Activated naive CD4-positive, alpha-beta T cell treated with anti-CD3 and anti-CD28 coated beads for 36 hours (primary cell): Measurements from ENCODE around the gene PCP2. TPM values are rescaled to one million over a fixed set of nuclear protein-coding genes. Genes with fewer than 3 reads are reported as not detected.

Experiments
- CTCF ChIA-PET: fragments of 350-600 bp; sonication (Branson Sonifier 250); formaldehyde crosslinking; loops from one replicate; lab custom pipeline; 2021; ENCODE audit warnings: antibody characterized with exemption; lab: Charles Lee
- DNase-seq: peaks from one replicate; pipeline ENCODE4 v3.0.0-alpha.2; 2020
- H3K27ac Mint-ChIP-seq: one replicate; pipeline ENCODE4 v1.8.0; 2021; ENCODE audit warnings: mild to moderate bottlenecking, mixed read lengths
- H3K27me3 Mint-ChIP-seq: one replicate; pipeline ENCODE4 v1.8.0; 2021; ENCODE audit warnings: low read depth, mixed read lengths
- H3K36me3 Mint-ChIP-seq: one replicate; pipeline ENCODE4 v1.8.0; 2021; ENCODE audit warnings: low read depth, mixed read lengths
- H3K4me1 Mint-ChIP-seq: one replicate; pipeline ENCODE4 v1.8.0; 2021; ENCODE audit warnings: low read depth, mixed read lengths
- H3K4me3 Mint-ChIP-seq: one replicate; pipeline ENCODE4 v1.8.0; 2021; ENCODE audit warnings: mild to moderate bottlenecking, moderate library complexity, mixed read lengths
- H3K9me3 Mint-ChIP-seq: one replicate; pipeline ENCODE4 v1.8.0; 2021; ENCODE audit warnings: mixed read lengths
- intact Hi-C: fragments of 100-400 bp; cut with micrococcal nuclease; formaldehyde crosslinking; loops from one replicate; pipeline ENCODE4 v1.15.1; 2023
- total RNA-seq, 2 experiments: library from RNA; stranded (reverse); gene quantifications; one replicate each; pipeline ENCODE4 v1.2.3, GENCODE V29; 2021

The PCP2 gene
- total RNA-seq, 2 experiments from 2014 or later, result 0.64 TPM; not detected in 1

DNA sequence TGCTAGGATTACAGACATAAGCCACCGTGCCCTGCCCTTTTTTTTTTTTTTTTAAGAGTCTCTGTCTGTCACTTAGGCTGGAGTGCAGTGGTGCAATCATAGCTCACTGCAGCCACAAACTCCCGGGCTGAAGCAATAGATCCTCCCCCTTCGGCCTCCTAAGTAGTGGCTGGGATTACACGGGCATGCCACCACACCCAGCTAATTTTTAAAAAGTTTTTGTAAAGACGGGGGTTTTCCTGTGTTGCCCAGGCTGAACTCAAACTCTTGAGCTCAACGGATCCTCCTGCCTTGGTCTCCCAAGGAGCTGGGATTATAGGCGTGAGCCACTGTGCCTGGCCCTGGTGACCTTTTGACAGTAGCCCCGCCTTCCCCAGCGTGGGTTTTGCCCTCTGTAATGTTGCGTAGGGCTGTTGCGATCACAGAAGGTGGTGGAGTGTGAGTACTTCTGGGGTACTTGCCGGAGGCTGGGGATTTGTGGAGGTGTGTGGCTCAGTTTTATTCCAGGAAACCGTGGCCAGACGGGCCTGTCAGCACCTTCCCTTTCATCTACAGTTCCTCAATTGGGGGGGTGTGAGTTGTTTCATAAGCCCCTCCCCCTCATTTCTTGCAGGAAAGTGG, 23.7 kb upstream of the PCP2 start:
- DNase-seq, result peak; percentile 59
- CTCF ChIA-PET, result interaction anchor here (0.6 to 2.4 kb wide), 3 partner anchors 23 to 516 kb away, joined by 3 to 12 read pairs (median 7); partner anchors contain the start of gene TRAPPC5
- intact Hi-C loops, result no loop called here
- Mint-ChIP-seq H3K27me3 (no peaks in the 10 kb centered on the region), H3K9me3 (no peaks in the 10 kb centered on the region), H3K36me3 (no peaks in the 10 kb centered on the region), H3K27ac (peak overlapping the region; percentile 24), H3K4me1 (peaks cover 29% of the 10 kb centered on the region), H3K4me3 (no peak overlapping the region)

DNA sequence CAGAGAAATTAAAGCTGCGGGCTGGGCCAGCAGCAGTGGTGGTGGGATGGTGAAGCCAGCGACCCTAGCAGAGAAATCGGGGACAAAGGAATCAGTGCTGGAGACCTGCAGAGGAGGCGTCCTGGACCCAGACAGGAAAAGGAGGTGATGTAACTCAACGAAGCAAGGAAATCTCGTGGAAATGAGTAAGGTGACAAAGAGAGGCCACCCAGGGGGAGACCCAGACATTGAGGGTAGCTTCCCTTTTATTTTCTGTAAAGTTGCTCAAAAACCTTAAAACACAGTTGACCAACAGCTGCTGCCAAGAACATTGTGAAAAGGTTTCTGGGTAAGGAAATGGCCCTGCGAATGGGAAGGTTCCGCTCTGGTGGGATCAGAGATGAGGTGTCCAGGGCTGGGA, 22.1 kb upstream of the PCP2 start:
- DNase-seq, result no peak
- CTCF ChIA-PET, result interaction anchor here (1.7 to 6.3 kb wide), 3 partner anchors 25 to 144 kb away, joined by 4 to 46 read pairs (median 9); partner anchors contain the start of gene TRAPPC5
- Mint-ChIP-seq H3K4me3 (no peak overlapping the region), H3K9me3 (no peaks in the 10 kb centered on the region), H3K27ac (no peak overlapping the region), H3K36me3 (no peaks in the 10 kb centered on the region), H3K4me1 (peaks cover 31% of the 10 kb centered on the region), H3K27me3 (no peaks in the 10 kb centered on the region)
- intact Hi-C loops, result no loop called here

DNA sequence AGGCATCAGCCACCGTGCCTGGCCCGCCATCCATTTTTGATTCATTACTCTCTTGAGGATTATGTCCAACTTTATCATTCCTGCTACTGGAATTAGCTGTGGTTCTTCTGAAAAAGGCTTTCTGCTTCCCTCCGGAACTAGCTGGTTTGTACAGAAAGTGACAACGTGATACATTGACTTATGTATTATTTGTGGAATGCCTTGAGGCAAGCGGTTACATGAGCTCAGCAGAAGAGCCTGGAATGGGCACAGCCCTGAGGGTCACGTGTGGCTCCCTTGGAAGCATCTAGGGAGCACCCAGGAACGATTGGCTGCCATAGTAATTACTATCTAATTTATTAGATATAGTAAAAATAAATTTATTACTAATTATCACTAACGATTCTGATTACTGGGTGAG, 20.9 kb upstream of the PCP2 start:
- intact Hi-C loops, result no loop called here
- Mint-ChIP-seq H3K36me3 (no peaks in the 10 kb centered on the region), H3K9me3 (no peaks in the 10 kb centered on the region), H3K4me1 (peaks cover 31% of the 10 kb centered on the region), H3K27ac (no peak overlapping the region), H3K4me3 (no peak overlapping the region), H3K27me3 (no peaks in the 10 kb centered on the region)
- CTCF ChIA-PET, result interaction anchor here (0.9 to 6.3 kb wide), 3 partner anchors 27 to 145 kb away, joined by 3 to 46 read pairs (median 9); partner anchors contain the start of gene TRAPPC5
- no peak for DNase-seq

DNA sequence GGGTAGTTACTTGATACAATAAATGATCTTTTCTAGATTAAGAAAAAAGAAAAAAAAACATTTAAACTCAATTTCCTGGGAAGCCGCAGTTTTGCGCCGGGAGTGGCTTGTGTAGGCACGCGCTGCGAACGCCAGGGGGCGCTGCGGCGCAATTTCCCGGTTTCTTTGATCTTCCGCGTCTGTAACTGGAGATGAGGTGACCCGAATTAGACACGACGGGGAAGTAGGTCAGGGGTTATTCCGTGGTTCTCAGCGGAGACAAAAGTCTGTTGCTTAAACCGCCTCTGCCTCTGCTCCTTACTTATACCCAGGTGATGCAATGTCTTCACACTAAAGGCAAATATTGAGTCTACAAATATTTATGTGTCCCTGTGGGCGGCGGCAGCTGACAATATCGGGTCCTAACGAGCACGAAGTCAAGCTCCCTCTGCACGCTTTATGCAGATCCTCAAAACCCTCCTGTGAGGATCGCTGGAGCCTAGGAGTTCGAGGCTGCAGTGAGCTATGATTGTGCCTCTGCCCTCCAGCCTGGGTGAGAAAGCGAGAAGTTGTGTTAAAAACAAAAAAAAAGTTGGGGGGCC, 18.6 kb upstream of the PCP2 start:
- Mint-ChIP-seq H3K4me3 (peak overlapping the region; percentile 65), H3K27ac (no peak overlapping the region), H3K9me3 (no peaks in the 10 kb centered on the region), H3K27me3 (no peaks in the 10 kb centered on the region), H3K4me1 (peaks cover 14% of the 10 kb centered on the region), H3K36me3 (no peaks in the 10 kb centered on the region)
- DNase-seq, result peak; percentile 92
- intact Hi-C loops, result loop anchor here (1.0 kb wide), 2 partner anchors 28 to 147 kb away; partner anchors contain the start of gene TRAPPC5
- CTCF ChIA-PET, result interaction anchor here (0.7 to 6.3 kb wide), 15 partner anchors 8 to 152 kb away, joined by 3 to 46 read pairs (median 4); partner anchors contain the start of genes PET100, RETN, TRAPPC5 and XAB2

DNA sequence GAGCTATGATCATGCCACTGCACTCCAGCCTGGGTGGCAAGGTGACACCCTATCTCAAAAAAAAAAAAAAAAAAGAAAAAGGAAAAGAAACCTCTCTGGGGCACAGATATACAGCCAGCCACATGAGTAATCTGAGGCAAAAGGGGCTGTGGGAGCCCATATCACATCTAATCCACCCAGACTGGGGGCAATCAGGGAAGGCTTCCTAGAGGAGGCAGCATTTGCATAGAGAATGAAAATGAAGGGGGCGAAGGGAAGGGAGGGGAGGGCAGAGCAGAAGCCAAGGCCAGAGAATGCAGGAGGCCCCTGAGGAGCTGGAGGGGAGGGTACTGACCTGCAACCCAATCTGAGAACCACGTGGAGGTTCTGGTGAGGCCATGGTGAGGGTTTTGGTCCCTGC, 16.6 kb upstream of the PCP2 start:
- H3K27me3 Mint-ChIP-seq, result no peaks in the 10 kb centered on the region
- intact Hi-C loops, result no loop called here
- no peak overlapping the region for H3K27ac Mint-ChIP-seq
- H3K9me3 Mint-ChIP-seq, result no peaks in the 10 kb centered on the region
- CTCF ChIA-PET, result interaction anchor here (0.6 to 6.3 kb wide), 4 partner anchors 12 to 168 kb away, joined by 3 to 46 read pairs (median 3); partner anchors contain the start of gene TRAPPC5
- peaks cover 8% of the 10 kb centered on the region for H3K4me1 Mint-ChIP-seq
- no peak overlapping the region for H3K4me3 Mint-ChIP-seq
- no peaks in the 10 kb centered on the region for H3K36me3 Mint-ChIP-seq
- DNase-seq, result no peak

DNA sequence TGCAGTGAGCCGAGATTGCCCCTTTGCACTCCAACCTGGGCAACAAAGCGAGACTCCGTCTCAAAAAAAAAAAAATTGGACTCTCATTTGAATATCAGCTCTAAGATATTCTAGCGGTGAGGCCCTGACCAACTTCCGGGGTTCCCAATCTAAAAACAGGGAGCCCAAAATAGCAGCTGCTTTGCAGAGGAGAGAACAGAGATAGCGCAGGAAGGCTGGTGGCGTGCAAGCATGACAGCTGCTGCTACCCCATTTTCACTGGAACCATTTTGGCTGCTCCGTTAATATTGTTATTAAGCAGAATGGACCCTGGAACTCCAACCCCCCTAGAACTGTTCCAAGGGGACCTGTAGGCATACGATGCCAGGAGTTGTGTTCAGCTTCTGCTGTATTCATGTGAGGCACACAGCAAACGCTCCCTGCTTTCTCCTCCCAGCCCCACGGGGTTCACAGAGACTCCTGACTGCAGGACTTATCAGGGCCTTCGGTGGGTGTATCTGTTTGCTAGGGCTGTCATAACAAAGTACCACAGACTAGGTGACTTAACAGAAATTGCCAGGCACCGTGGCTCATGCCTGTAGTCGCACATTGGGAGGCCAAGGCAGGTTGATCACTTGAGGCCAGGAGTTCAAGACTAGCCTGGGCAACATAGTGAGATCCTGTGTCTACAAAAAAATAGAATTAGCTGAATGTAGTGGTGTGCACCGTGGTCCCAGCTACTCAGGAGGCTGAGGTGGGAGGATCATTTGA, 14.9 kb upstream of the PCP2 start:
- no peaks in the 10 kb centered on the region for H3K27me3 Mint-ChIP-seq
- no peaks in the 10 kb centered on the region for H3K9me3 Mint-ChIP-seq
- no peak overlapping the region for H3K4me3 Mint-ChIP-seq
- H3K4me1 Mint-ChIP-seq, result peaks cover 8% of the 10 kb centered on the region
- no peak overlapping the region for H3K27ac Mint-ChIP-seq
- intact Hi-C loops, result no loop called here
- CTCF ChIA-PET, result interaction anchor here (0.7 to 1.6 kb wide), 4 partner anchors 11 to 398 kb away, joined by 3 to 5 read pairs (median 3); partner anchors contain the start of gene TRAPPC5
- no peaks in the 10 kb centered on the region for H3K36me3 Mint-ChIP-seq
- no peak for DNase-seq

DNA sequence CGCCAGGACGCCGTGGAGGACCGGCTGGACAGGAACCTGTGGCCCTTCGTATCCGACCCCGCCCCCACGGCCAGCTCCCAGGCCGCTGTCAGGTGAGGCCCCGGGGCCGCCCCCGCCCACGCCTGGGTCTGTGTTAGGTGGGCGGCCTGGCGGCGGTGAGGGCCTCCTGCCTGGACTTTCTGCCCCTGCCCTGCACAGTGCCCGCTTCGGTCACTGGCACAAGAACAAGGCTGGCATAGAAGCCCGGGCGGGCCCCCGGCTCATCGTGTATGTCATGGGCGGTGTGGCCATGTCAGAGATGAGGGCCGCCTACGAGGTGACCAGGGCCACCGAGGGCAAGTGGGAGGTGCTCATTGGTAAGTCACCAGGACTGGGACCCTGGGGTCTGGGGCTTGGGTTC, 13.6 kb upstream of the PCP2 start:
- intact Hi-C loops, result no loop called here
- DNase-seq, result no peak
- CTCF ChIA-PET, result no interaction called here
- H3K4me1 Mint-ChIP-seq, result peaks cover 1% of the 10 kb centered on the region
- no peaks in the 10 kb centered on the region for H3K27me3 Mint-ChIP-seq
- no peak overlapping the region for H3K4me3 Mint-ChIP-seq
- H3K27ac Mint-ChIP-seq, result no peak overlapping the region
- no peaks in the 10 kb centered on the region for H3K9me3 Mint-ChIP-seq
- H3K36me3 Mint-ChIP-seq, result no peaks in the 10 kb centered on the region

DNA sequence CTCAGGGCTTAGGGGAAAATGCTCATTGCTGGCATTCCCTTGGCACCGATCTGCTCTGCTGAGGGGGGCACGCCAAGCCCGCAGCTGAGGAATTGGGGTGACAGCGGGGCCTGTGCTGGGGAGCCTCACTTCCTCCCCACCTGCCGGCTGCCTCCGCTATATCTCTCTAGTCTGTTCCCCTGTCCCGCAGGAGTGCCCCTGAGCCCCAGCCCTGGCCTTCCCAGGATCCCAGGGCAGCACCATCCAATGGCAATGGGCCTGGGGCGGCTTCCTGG, 12.8 kb upstream of the PCP2 start:
- intact Hi-C loops, result no loop called here
- Mint-ChIP-seq H3K27ac (no peak overlapping the region), H3K9me3 (no peaks in the 10 kb centered on the region), H3K36me3 (no peaks in the 10 kb centered on the region), H3K4me1 (no peaks in the 10 kb centered on the region), H3K27me3 (no peaks in the 10 kb centered on the region), H3K4me3 (no peak overlapping the region)
- CTCF ChIA-PET, result no interaction called here
- no peak for DNase-seq

DNA sequence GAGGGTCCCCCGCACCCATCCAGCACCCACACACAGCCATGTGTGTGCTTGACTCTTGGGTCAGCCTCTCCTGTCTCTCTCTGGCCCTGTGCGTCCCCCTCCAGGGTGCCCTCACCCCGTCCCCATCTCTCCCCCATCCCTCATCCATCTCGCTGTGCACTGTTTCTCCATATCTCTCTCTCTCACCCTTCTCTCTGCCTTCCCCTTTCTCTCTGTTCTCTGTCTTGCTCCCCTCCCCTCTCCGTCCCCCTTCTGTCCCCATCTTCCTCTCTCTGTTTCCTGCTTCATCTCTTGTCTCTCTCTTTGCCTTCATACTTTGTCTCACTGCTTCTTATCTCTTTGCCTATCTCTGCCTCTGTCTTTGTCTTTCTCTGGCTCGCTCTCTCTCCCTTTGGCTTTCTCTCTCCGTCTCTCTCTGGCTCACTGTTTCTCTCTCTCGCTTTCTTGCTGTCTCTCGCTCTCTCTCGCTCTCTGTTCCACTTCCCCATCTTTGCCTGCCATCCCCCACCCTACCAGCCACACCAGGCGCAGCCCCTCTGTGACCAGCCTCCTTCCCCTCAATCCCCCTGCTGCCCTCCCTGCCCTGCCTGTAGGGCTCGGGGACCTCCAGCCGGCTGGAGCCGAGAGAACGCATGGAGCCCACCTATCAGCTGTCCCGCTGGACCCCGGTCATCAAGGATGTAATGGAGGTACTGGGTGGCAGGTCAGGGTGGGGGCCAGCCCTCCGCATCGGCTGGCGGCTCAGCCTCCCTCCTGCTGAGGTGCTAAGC, 12.3 kb upstream of the PCP2 start:
- no peak for DNase-seq
- Mint-ChIP-seq H3K4me1 (no peaks in the 10 kb centered on the region), H3K27me3 (no peaks in the 10 kb centered on the region), H3K9me3 (no peaks in the 10 kb centered on the region), H3K36me3 (no peaks in the 10 kb centered on the region), H3K4me3 (no peak overlapping the region), H3K27ac (no peak overlapping the region)
- CTCF ChIA-PET, result no interaction called here
- intact Hi-C loops, result no loop called here

DNA sequence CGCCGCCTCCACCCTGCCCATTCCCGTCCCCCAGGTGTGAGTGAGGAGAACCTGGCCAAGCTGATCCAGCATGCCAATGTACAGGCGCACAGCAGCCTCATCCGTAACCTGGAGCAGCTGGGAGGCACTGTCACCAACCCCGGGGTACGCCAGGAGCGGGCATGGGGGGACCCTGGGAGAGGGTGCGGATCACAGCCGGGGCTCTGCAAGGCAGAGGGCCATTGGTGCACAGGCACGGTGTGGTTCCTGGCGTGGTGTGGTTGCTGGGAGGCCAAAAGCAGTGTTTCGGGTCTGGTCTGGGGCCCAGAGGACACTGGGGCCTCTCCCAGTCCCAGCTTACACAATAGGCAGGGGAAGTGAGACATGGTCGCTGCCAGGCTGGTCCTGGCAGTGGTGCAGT, 11.6 kb upstream of the PCP2 start:
- no peak overlapping the region for H3K27ac Mint-ChIP-seq
- peaks cover 1% of the 10 kb centered on the region for H3K4me1 Mint-ChIP-seq
- peaks cover 3% of the 10 kb centered on the region for H3K36me3 Mint-ChIP-seq
- CTCF ChIA-PET, result interaction anchor here (0.6 to 0.8 kb wide), 2 partner anchors 36 to 63 kb away, joined by 4 to 5 read pairs; partner anchors contain the start of gene TRAPPC5
- DNase-seq, result no peak
- H3K27me3 Mint-ChIP-seq, result no peaks in the 10 kb centered on the region
- H3K9me3 Mint-ChIP-seq, result peaks cover 2% of the 10 kb centered on the region
- intact Hi-C loops, result no loop called here
- H3K4me3 Mint-ChIP-seq, result no peak overlapping the region

DNA sequence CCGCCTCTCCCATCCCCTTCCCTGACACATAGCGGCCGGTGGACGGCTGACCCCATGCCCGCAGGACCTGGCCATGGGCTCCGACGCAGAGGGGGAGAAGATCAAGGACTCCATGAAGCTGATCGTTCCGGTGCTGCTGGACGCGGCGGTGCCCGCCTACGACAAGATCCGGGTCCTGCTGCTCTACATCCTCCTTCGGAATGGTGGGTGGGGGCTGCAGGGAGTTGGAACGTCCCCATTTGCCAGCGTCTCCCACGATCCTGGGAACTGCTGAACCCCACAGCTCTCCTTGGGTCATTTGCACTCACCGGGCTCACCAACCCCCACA, 11.0 kb upstream of the PCP2 start:
- peaks cover 10% of the 10 kb centered on the region for H3K36me3 Mint-ChIP-seq
- no peak overlapping the region for H3K27ac Mint-ChIP-seq
- intact Hi-C loops, result no loop called here
- DNase-seq, result no peak
- CTCF ChIA-PET, result interaction anchor here (0.6 to 0.9 kb wide), 3 partner anchors 36 to 63 kb away, joined by 4 to 5 read pairs (median 4); partner anchors contain the start of gene TRAPPC5
- H3K4me3 Mint-ChIP-seq, result no peak overlapping the region
- peaks cover 6% of the 10 kb centered on the region for H3K9me3 Mint-ChIP-seq
- no peaks in the 10 kb centered on the region for H3K27me3 Mint-ChIP-seq
- peaks cover 8% of the 10 kb centered on the region for H3K4me1 Mint-ChIP-seq
